ENCODE data around the gene NWD2. TPM values are rescaled to one million over a fixed set of nuclear protein-coding genes. Genes with fewer than 3 reads are reported as not detected.

Gene NWD2
- total and polyA plus RNA-seq, 2 experiments from 2014 or later, result 0.33 TPM; not detected in 1

DNA sequence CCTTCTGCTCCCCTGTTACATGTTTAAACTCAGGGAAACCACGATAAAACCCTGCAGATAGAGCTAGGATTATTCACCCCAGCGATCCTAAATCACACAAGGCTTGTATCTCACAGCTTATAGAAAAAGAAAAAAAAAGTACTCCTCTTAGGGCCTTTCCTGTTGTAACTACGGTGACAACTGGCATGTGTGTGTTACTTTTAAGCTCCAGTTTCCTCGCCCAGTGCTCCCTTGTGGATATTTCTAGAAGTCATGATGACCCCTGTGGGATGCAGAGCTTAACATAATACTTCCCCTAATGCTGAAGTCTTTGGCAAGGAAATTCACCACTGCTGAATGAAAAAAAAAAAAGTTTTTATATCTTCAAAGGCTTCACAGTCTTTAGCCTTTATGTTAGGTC lies 114.7 kb downstream of the NWD2 start:
- Histone ChIP-seq H3K27me3 (no peaks in the 10 kb centered on the region), H3K4me1 (ENCODE audit: insufficient read depth) (no peaks in the 10 kb centered on the region), H3K79me2 (no peaks in the 10 kb centered on the region), H3K36me3 (replicated peaks; ENCODE audit: insufficient read depth, low read depth) (no peaks in the 10 kb centered on the region), H3K9me2 (replicated peaks; ENCODE audit: insufficient read depth) (no peaks in the 10 kb centered on the region), H3K27ac (no peak overlapping the region), H3K4me3 (no peak overlapping the region), H2AFZ (no peak overlapping the region), H3K9me3 (ENCODE audit: low read depth) (no peaks in the 10 kb centered on the region), H3K4me2 (no peak overlapping the region), H4K20me1 (ENCODE audit: insufficient read depth, poor library complexity, severe bottlenecking) (no peaks in the 10 kb centered on the region)
- 42% methylated on average over 4 of the region's 4 CpGs for WGBS (ENCODE audit: low lambda C conversion rate, missing lambda C conversion rate)
- no peak for TF ChIP-seq EZH2 (IDR thresholded peaks at IDR 0.05; ENCODE audit: borderline replicate concordance)
- TF ChIP-seq EZH2phosphoT487 (IDR thresholded peaks at IDR 0.05; ENCODE audit: low read depth, severe bottlenecking, unreplicated experiment), result no peak
- no peak for TF ChIP-seq CTCF (IDR thresholded peaks at IDR 0.05; ENCODE audit: poor library complexity)
- DNase-seq (ENCODE audit: low spot score), result no peak

DNA sequence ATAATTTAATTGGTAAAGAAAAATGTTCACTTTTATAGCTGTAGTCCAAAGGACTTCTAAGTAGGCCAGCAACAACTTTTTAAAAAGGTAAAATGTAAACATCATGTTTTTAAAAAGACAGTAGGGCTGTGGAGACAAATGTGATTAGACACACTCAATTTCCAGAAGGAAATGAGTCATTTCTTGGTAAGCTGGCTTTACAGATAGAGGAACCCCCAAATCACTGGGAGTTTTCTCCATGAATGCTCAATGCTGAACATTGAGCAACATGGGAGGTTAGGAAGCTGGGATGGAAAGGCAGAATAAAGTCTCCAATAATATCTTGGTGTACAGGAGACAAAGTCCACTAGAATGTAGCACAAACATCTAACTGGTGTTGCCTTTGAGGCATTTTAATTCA lies 121.3 kb downstream of the NWD2 start:
- H4K20me1 ChIP-seq (ENCODE audit: insufficient read depth, poor library complexity, severe bottlenecking), result no peaks in the 10 kb centered on the region
- H3K4me3 ChIP-seq, result no peak overlapping the region
- DNase-seq (ENCODE audit: low spot score), result no peak
- no peak for TF ChIP-seq EZH2phosphoT487 (IDR thresholded peaks at IDR 0.05; ENCODE audit: low read depth, severe bottlenecking, unreplicated experiment)
- TF ChIP-seq EZH2 (IDR thresholded peaks at IDR 0.05; ENCODE audit: borderline replicate concordance), result no peak
- no peak overlapping the region for H2AFZ ChIP-seq
- no peaks in the 10 kb centered on the region for H3K36me3 ChIP-seq (replicated peaks; ENCODE audit: insufficient read depth, low read depth)
- no peaks in the 10 kb centered on the region for H3K79me2 ChIP-seq
- H3K27ac ChIP-seq, result no peak overlapping the region
- peaks cover 20% of the 10 kb centered on the region for H3K27me3 ChIP-seq
- H3K9me3 ChIP-seq (ENCODE audit: low read depth), result no peaks in the 10 kb centered on the region
- H3K4me1 ChIP-seq (ENCODE audit: insufficient read depth), result no peaks in the 10 kb centered on the region
- no peak overlapping the region for H3K4me2 ChIP-seq
- no peaks in the 10 kb centered on the region for H3K9me2 ChIP-seq (replicated peaks; ENCODE audit: insufficient read depth)

DNA sequence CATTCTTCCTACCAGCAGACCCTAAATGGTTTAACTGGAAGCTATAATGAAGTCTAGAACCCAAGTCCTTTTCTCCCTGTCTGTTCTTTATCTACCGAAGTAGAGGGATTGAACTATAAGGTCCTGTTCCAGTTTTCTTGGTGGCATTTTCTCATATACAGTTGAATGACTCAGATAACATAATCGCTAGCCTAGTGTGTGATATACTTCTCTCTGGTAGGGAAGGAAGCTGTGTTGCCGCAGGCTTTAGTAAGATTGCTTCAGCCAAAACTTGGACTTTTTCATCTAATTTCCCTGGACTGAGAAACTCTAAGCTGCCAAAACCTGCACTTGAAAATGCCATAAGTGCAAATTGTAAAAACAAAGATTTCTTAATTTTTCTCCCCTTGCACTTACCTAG lies 123.4 kb downstream of the NWD2 start:
- peaks cover 20% of the 10 kb centered on the region for H3K27me3 ChIP-seq
- no peak for DNase-seq (ENCODE audit: low spot score)
- TF ChIP-seq EZH2 (IDR thresholded peaks at IDR 0.05; ENCODE audit: borderline replicate concordance) (no peak), EZH2phosphoT487 (IDR thresholded peaks at IDR 0.05; ENCODE audit: low read depth, severe bottlenecking, unreplicated experiment) (no peak), CTCF (IDR thresholded peaks at IDR 0.05; ENCODE audit: poor library complexity) (no peak)
- no peak overlapping the region for H2AFZ ChIP-seq
- H3K79me2 ChIP-seq, result no peaks in the 10 kb centered on the region
- no peaks in the 10 kb centered on the region for H4K20me1 ChIP-seq (ENCODE audit: insufficient read depth, poor library complexity, severe bottlenecking)
- 71% methylated on average over 3 of the region's 3 CpGs for WGBS (ENCODE audit: low lambda C conversion rate, missing lambda C conversion rate)
- no peaks in the 10 kb centered on the region for H3K36me3 ChIP-seq (replicated peaks; ENCODE audit: insufficient read depth, low read depth)
- H3K4me1 ChIP-seq (ENCODE audit: insufficient read depth), result no peaks in the 10 kb centered on the region
- H3K9me2 ChIP-seq (replicated peaks; ENCODE audit: insufficient read depth), result no peaks in the 10 kb centered on the region
- H3K9me3 ChIP-seq (ENCODE audit: low read depth), result no peaks in the 10 kb centered on the region
- H3K4me2 ChIP-seq, result no peak overlapping the region
- H3K4me3 ChIP-seq, result no peak overlapping the region
- no peak overlapping the region for H3K27ac ChIP-seq

DNA sequence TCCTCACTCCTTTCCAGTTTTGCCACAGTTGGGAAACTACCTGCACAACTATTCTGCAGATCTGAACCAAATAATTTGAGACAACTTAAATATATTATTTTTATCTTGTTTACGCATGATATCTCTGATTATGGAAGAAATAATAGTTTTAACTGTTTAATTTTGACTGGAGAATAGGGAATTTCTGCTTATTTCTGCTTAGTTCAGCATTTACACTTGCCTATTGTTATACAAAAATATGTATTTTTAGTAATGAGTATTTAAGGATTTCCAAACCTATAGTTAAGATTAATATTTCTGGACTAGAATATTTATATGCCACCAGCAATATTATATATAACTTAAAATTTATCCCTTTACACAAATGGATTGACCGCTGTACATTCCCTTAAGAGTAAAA lies 125.5 kb downstream of the NWD2 start:
- no peaks in the 10 kb centered on the region for H3K79me2 ChIP-seq
- H3K4me2 ChIP-seq, result no peak overlapping the region
- H2AFZ ChIP-seq, result no peak overlapping the region
- no peaks in the 10 kb centered on the region for H3K4me1 ChIP-seq (ENCODE audit: insufficient read depth)
- no peaks in the 10 kb centered on the region for H3K9me3 ChIP-seq (ENCODE audit: low read depth)
- H3K9me2 ChIP-seq (replicated peaks; ENCODE audit: insufficient read depth), result no peaks in the 10 kb centered on the region
- TF ChIP-seq EZH2 (IDR thresholded peaks at IDR 0.05; ENCODE audit: borderline replicate concordance) (no peak), CTCF (IDR thresholded peaks at IDR 0.05; ENCODE audit: poor library complexity) (no peak), EZH2phosphoT487 (IDR thresholded peaks at IDR 0.05; ENCODE audit: low read depth, severe bottlenecking, unreplicated experiment) (no peak)
- 96% methylated on average over 2 of the region's 2 CpGs for WGBS (ENCODE audit: low lambda C conversion rate, missing lambda C conversion rate)
- H3K27me3 ChIP-seq, result peaks cover 20% of the 10 kb centered on the region
- H4K20me1 ChIP-seq (ENCODE audit: insufficient read depth, poor library complexity, severe bottlenecking), result no peaks in the 10 kb centered on the region
- no peak overlapping the region for H3K27ac ChIP-seq
- H3K4me3 ChIP-seq, result no peak overlapping the region
- DNase-seq (ENCODE audit: low spot score), result no peak
- no peaks in the 10 kb centered on the region for H3K36me3 ChIP-seq (replicated peaks; ENCODE audit: insufficient read depth, low read depth)
